Calu3 (cell line): ENCODE measurements around the gene NTM. TPM values are rescaled to one million over a fixed set of nuclear protein-coding genes. Genes with fewer than 3 reads are reported as not detected.

Experiments used
- BruUV-seq: library from RNA; stranded (reverse); fragments of 400-500 nt; replicated peaks from 2 replicates; lab custom pipeline; 2021; lab: Mats Ljungman, UMichigan
- CTCF ChIA-PET: fragments of 300-600 bp; sonication (Branson Sonifier 250); formaldehyde crosslinking; loops from one replicate; lab custom pipeline; 2022; ENCODE audit warnings: antibody characterized with exemption; lab: Charles Lee
- DNase-seq: peaks from one replicate; pipeline ENCODE4 v3.0.0; 2022
- H3K27ac Mint-ChIP-seq: one replicate; pipeline ENCODE4 v1.8.0; 2022; ENCODE audit warnings: mixed read lengths; ENCODE audit not compliant: unreplicated experiment
- H3K27me3 Mint-ChIP-seq: one replicate; pipeline ENCODE4 v1.8.0; 2022; ENCODE audit warnings: mixed read lengths; ENCODE audit not compliant: unreplicated experiment
- H3K36me3 Mint-ChIP-seq: one replicate; pipeline ENCODE4 v1.8.0; 2022; ENCODE audit warnings: mild to moderate bottlenecking, moderate library complexity, mixed read lengths; ENCODE audit not compliant: insufficient read depth, unreplicated experiment
- H3K4me1 Mint-ChIP-seq: one replicate; pipeline ENCODE4 v1.8.0; 2022; ENCODE audit warnings: mild to moderate bottlenecking, low read depth, mixed read lengths; ENCODE audit not compliant: unreplicated experiment
- H3K4me3 Mint-ChIP-seq: one replicate; pipeline ENCODE4 v1.8.0; 2022; ENCODE audit warnings: mild to moderate bottlenecking, low read depth, moderate library complexity, mixed read lengths; ENCODE audit not compliant: unreplicated experiment
- H3K9me3 Mint-ChIP-seq: one replicate; pipeline ENCODE4 v1.8.0; 2022; ENCODE audit warnings: low read depth, mixed read lengths; ENCODE audit not compliant: unreplicated experiment
- intact Hi-C: fragments of 100-400 bp; cut with micrococcal nuclease; formaldehyde crosslinking; loops from one replicate; pipeline ENCODE4 v1.10.0; 2022; ENCODE audit not compliant: unreplicated experiment
- total RNA-seq: library from RNA; stranded (reverse); gene quantifications from 2 replicates; pipeline ENCODE4 v1.2.3, GENCODE V29; 2022
- TF ChIP-seq, protein P1 (sequence below): fragments of 200-600 bp; IDR thresholded peaks from one replicate; pipeline ENCODE4 v1.8.0; 2022; ENCODE audit warnings: antibody characterized with exemption; ENCODE audit not compliant: unreplicated experiment

NTM gene
- total RNA-seq, 1 experiment from 2014 or later: not detected

GRCh38 chr11:132126973-132127899, 756.8 kb downstream of the NTM start:
- DNase-seq: no peak
- intact Hi-C loops: no loop called here
- H3K36me3 Mint-ChIP-seq: no peaks in the 10 kb centered on the region
- no peaks in the 10 kb centered on the region for H3K4me1 Mint-ChIP-seq
- H3K4me3 Mint-ChIP-seq: no peak overlapping the region
- H3K27me3 Mint-ChIP-seq: no peaks in the 10 kb centered on the region
- BruUV-seq: no TSS peak
- TF ChIP-seq, protein P1, sequence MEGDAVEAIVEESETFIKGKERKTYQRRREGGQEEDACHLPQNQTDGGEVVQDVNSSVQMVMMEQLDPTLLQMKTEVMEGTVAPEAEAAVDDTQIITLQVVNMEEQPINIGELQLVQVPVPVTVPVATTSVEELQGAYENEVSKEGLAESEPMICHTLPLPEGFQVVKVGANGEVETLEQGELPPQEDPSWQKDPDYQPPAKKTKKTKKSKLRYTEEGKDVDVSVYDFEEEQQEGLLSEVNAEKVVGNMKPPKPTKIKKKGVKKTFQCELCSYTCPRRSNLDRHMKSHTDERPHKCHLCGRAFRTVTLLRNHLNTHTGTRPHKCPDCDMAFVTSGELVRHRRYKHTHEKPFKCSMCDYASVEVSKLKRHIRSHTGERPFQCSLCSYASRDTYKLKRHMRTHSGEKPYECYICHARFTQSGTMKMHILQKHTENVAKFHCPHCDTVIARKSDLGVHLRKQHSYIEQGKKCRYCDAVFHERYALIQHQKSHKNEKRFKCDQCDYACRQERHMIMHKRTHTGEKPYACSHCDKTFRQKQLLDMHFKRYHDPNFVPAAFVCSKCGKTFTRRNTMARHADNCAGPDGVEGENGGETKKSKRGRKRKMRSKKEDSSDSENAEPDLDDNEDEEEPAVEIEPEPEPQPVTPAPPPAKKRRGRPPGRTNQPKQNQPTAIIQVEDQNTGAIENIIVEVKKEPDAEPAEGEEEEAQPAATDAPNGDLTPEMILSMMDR: no peak
- H3K27ac Mint-ChIP-seq: no peak overlapping the region
- CTCF ChIA-PET: interaction anchor here (0.6 kb wide), 1 partner anchor 606 kb away, joined by 3 read pairs; no protein-coding TSS in a partner anchor
- peaks cover 11% of the 10 kb centered on the region for H3K9me3 Mint-ChIP-seq

GRCh38 chr11:132127900-132128288, 757.5 kb downstream of the NTM start:
- intact Hi-C loops: no loop called here
- TF ChIP-seq, protein P1: no peak
- H3K27me3 Mint-ChIP-seq: no peaks in the 10 kb centered on the region
- no TSS peak for BruUV-seq
- no peaks in the 10 kb centered on the region for H3K4me1 Mint-ChIP-seq
- no peak overlapping the region for H3K4me3 Mint-ChIP-seq
- H3K9me3 Mint-ChIP-seq: peaks cover 9% of the 10 kb centered on the region
- CTCF ChIA-PET: no interaction called here
- H3K36me3 Mint-ChIP-seq: no peaks in the 10 kb centered on the region
- no peak for DNase-seq
- no peak overlapping the region for H3K27ac Mint-ChIP-seq

DNA sequence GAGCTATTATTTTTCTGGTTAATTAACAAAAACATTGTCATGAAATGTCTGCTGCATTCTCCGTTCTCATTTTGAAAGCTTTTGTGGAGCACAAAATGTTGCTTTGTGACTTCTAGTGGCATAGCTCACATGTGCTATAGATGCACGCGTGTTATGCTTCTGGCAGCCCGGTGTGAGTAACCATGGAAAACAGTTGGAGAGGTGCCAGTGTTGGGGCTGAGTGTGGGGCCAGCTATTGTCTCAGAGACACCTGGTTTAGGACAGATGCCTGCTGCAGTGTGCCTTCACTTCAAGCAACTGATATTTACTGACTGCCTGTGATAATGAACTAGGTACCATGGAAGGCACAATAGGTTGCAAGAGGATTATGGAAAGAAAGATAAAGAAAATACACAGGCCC, 760.6 kb downstream of the NTM start:
- Mint-ChIP-seq H3K36me3 (no peaks in the 10 kb centered on the region), H3K27ac (no peak overlapping the region), H3K9me3 (peaks cover 3% of the 10 kb centered on the region), H3K4me1 (no peaks in the 10 kb centered on the region), H3K27me3 (no peaks in the 10 kb centered on the region), H3K4me3 (no peak overlapping the region)
- CTCF ChIA-PET: no interaction called here
- TF ChIP-seq, protein P1: no peak
- intact Hi-C loops: no loop called here
- DNase-seq: no peak
- no TSS peak for BruUV-seq

GRCh38 chr11:132131961-132132360, 761.5 kb downstream of the NTM start:
- no peak for DNase-seq
- CTCF ChIA-PET: no interaction called here
- TF ChIP-seq, protein P1: no peak
- BruUV-seq: no TSS peak
- intact Hi-C loops: no loop called here
- Mint-ChIP-seq H3K9me3 (peaks cover 3% of the 10 kb centered on the region), H3K27me3 (no peaks in the 10 kb centered on the region), H3K4me1 (no peaks in the 10 kb centered on the region), H3K27ac (no peak overlapping the region), H3K4me3 (no peak overlapping the region), H3K36me3 (no peaks in the 10 kb centered on the region)
